OCI-LY7 (cell line): ENCODE data around the gene KIFC1. TPM values are rescaled to one million over a fixed set of nuclear protein-coding genes. Genes with fewer than 3 reads are reported as not detected.

Experiments used
- BruUV-seq: library from RNA; stranded (reverse); fragments of 400-500 nt; replicated peaks from 2 replicates; lab custom pipeline; 2021; lab: Mats Ljungman, UMichigan
- CTCF ChIA-PET: fragments of 300-600 bp; sonication (Branson Sonifier 250); formaldehyde crosslinking; loops from one replicate; lab custom pipeline; 2022; ENCODE audit warnings: antibody characterized with exemption; ENCODE audit not compliant: unreplicated experiment; lab: Charles Lee
- POLR2A ChIA-PET: fragments of 300-600 bp; sonication (Branson Sonifier 250); formaldehyde crosslinking; loops from one replicate; lab custom pipeline; 2022; ENCODE audit warnings: antibody characterized with exemption; lab: Charles Lee
- DNase-seq: peaks from one replicate; pipeline ENCODE4 v3.0.0-alpha.2; 2015; ENCODE audit warnings: low spot score
- H2AFZ ChIP-seq: fragments of 200-600 bp; sonication (generic), shearing (Covaris generic); 2 replicates; pipeline ENCODE4 v1.6.1; 2014; ENCODE audit warnings: mild to moderate bottlenecking, antibody characterized with exemption, low read length, moderate library complexity
- H3K27ac ChIP-seq: fragments of 200-600 bp; sonication (generic); 2 replicates; pipeline ENCODE4 v1.5.1; 2014; ENCODE audit warnings: mixed run types, low read depth, mild to moderate bottlenecking, moderate library complexity, low read length, inconsistent platforms; ENCODE audit not compliant: poor library complexity, severe bottlenecking
- H3K36me3 ChIP-seq: fragments of 200-600 bp; sonication (generic); 2 replicates; pipeline ENCODE4 v1.6.1; 2014; ENCODE audit warnings: mild to moderate bottlenecking, antibody characterized with exemption, low read length, moderate library complexity, mixed read lengths; ENCODE audit not compliant: insufficient read depth
- H3K4me1 ChIP-seq: fragments of 200-600 bp; sonication (generic); 2 replicates; pipeline ENCODE4 v1.5.1; 2014; ENCODE audit warnings: mild to moderate bottlenecking, low read length; ENCODE audit not compliant: insufficient read depth, poor library complexity, severe bottlenecking
- H3K4me2 ChIP-seq: fragments of 200-600 bp; sonication (generic); 2 replicates; pipeline ENCODE4 v1.6.1; 2014; ENCODE audit warnings: mild to moderate bottlenecking, low read length
- H3K4me3 ChIP-seq: fragments of 200-600 bp; sonication (generic); 2 replicates; pipeline ENCODE4 v1.5.1; 2014; ENCODE audit warnings: mild to moderate bottlenecking, low read depth, low read length; ENCODE audit not compliant: poor library complexity, severe bottlenecking
- H3K79me2 ChIP-seq: fragments of 200-600 bp; sonication (generic); 2 replicates; pipeline ENCODE4 v1.6.1; 2016; ENCODE audit warnings: low read depth, mild to moderate bottlenecking, low read length, moderate library complexity, mixed read lengths; ENCODE audit not compliant: insufficient read depth
- H3K9me2 ChIP-seq: fragments of 200-600 bp; sonication (generic); 2 replicates; pipeline ENCODE4 v1.6.1; 2016; ENCODE audit warnings: mild to moderate bottlenecking, low read length, mixed read lengths; ENCODE audit not compliant: insufficient read depth
- H3K9me3 ChIP-seq: fragments of 200-600 bp; sonication (generic); 2 replicates; pipeline ENCODE4 v1.6.1; 2014; ENCODE audit warnings: mild to moderate bottlenecking, mixed run types, low read length, mixed read lengths
- H4K20me1 ChIP-seq: fragments of 200-600 bp; sonication (generic); 2 replicates; pipeline ENCODE4 v1.6.1; 2014; ENCODE audit warnings: mild to moderate bottlenecking, antibody characterized with exemption, low read length, moderate library complexity, mixed read lengths; ENCODE audit not compliant: insufficient read depth
- EZH2phosphoT487 ChIP-seq: fragments of 200-600 bp; sonication (generic); IDR thresholded peaks from 2 replicates; pipeline ENCODE4 v1.6.1; 2018; ENCODE audit warnings: low read depth, borderline replicate concordance, mild to moderate bottlenecking, mixed run types, antibody characterized with exemption, low read length, moderate library complexity, mixed read lengths
- intact Hi-C: fragments of 100-400 bp; cut with micrococcal nuclease; formaldehyde crosslinking; loops from one replicate; pipeline ENCODE4 v1.10.0; 2022; ENCODE audit not compliant: unreplicated experiment
- total RNA-seq, 2 experiments: library from RNA; depleted of rRNA in 1 of 2; stranded (reverse); fragments of >200 nt in 1 of 2; shearing (Covaris generic) in 1 of 2; gene quantifications; 2 replicates each; pipeline ENCODE4 v1.2.3, GENCODE V29; 2014 to 2022
- TF ChIP-seq, protein P1 (sequence below): fragments of 200-600 bp; sonication (generic); conservative IDR thresholded peaks from 2 replicates; pipeline ENCODE4 v1.5.1; 2014; ENCODE audit warnings: mild to moderate bottlenecking, antibody characterized with exemption, low read length, moderate library complexity, mixed read lengths

The KIFC1 gene
- total RNA-seq, 2 experiments from 2014 or later: 138 to 167 TPM

GRCh38 chr6:33405386-33405940 is 13.8 kb downstream of the KIFC1 start:
- DNase-seq: no peak
- POLR2A ChIA-PET: no interaction called here
- H3K4me2 ChIP-seq: no peak overlapping the region
- intact Hi-C loops: no loop called here
- TF ChIP-seq EZH2phosphoT487: no peak
- TF ChIP-seq, protein P1, sequence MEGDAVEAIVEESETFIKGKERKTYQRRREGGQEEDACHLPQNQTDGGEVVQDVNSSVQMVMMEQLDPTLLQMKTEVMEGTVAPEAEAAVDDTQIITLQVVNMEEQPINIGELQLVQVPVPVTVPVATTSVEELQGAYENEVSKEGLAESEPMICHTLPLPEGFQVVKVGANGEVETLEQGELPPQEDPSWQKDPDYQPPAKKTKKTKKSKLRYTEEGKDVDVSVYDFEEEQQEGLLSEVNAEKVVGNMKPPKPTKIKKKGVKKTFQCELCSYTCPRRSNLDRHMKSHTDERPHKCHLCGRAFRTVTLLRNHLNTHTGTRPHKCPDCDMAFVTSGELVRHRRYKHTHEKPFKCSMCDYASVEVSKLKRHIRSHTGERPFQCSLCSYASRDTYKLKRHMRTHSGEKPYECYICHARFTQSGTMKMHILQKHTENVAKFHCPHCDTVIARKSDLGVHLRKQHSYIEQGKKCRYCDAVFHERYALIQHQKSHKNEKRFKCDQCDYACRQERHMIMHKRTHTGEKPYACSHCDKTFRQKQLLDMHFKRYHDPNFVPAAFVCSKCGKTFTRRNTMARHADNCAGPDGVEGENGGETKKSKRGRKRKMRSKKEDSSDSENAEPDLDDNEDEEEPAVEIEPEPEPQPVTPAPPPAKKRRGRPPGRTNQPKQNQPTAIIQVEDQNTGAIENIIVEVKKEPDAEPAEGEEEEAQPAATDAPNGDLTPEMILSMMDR: no peak
- no TSS peak for BruUV-seq
- no peaks in the 10 kb centered on the region for H4K20me1 ChIP-seq
- H3K9me2 ChIP-seq: no peaks in the 10 kb centered on the region
- peaks cover 89% of the 10 kb centered on the region for H3K36me3 ChIP-seq
- no peak overlapping the region for H3K4me3 ChIP-seq
- peaks cover 24% of the 10 kb centered on the region for H3K79me2 ChIP-seq
- H3K27ac ChIP-seq: no peak overlapping the region
- no peak overlapping the region for H2AFZ ChIP-seq
- CTCF ChIA-PET: no interaction called here
- no peaks in the 10 kb centered on the region for H3K9me3 ChIP-seq
- peaks cover 13% of the 10 kb centered on the region for H3K4me1 ChIP-seq

DNA sequence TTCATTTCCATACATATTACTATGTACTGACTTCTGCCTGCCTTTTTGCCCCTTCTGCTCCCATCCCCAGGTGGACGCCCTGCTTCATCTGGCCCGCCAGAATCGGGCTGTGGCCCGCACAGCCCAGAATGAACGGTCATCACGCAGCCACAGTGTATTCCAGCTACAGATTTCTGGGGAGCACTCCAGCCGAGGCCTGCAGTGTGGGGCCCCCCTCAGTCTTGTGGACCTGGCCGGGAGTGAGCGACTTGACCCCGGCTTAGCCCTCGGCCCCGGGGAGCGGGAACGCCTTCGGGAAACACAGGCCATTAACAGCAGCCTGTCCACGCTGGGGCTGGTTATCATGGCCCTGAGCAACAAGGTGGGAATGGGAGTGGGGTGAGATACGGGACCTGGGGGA is 14.5 kb downstream of the KIFC1 start:
- Histone ChIP-seq H3K9me2 (no peaks in the 10 kb centered on the region), H2AFZ (no peak overlapping the region), H4K20me1 (no peaks in the 10 kb centered on the region), H3K4me3 (no peak overlapping the region), H3K36me3 (peaks cover 82% of the 10 kb centered on the region), H3K4me2 (no peak overlapping the region), H3K27ac (no peak overlapping the region), H3K4me1 (peaks cover 13% of the 10 kb centered on the region), H3K79me2 (peaks cover 21% of the 10 kb centered on the region; the same call in 1 of the 2 replicates), H3K9me3 (no peaks in the 10 kb centered on the region)
- TF ChIP-seq, protein P1: no peak
- no peak for TF ChIP-seq EZH2phosphoT487
- BruUV-seq: no TSS peak
- no peak for DNase-seq
- intact Hi-C loops: no loop called here
- CTCF ChIA-PET: no interaction called here
- POLR2A ChIA-PET: no interaction called here

DNA sequence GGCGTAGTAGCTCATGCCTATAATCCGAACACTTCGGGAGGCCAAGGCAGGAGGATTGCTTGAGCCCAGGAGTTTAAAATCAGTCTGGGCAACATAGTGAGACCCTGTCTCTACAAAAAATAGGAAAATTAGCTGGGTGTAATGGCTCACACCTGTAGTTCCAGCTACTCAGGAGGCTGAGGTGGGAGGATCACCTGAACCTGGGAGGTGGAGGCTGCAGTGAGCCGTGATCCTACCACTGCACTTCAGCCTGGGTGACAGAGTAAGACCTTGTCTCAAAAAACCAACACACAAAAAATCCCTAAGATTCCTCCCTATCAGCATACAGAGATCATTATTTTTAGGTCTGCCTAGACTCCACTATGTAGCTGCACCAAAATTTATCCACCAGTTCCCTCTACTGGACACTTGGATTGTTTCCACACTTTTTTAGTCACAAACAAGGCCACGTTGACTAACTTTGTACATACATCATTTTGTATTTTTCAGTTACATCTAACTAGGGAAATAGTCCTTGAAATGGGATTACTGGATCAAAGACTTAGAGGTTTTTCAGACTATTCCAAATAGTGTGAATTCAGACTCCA is 15.6 kb downstream of the KIFC1 start:
- Histone ChIP-seq H3K4me1 (peaks cover 24% of the 10 kb centered on the region), H3K79me2 (peaks cover 15% of the 10 kb centered on the region; the same call in 1 of the 2 replicates), H3K4me2 (no peak overlapping the region), H2AFZ (no peak overlapping the region), H3K4me3 (no peak overlapping the region), H3K27ac (peak overlapping the region; percentile 26), H3K36me3 (peaks cover 74% of the 10 kb centered on the region), H3K9me2 (no peaks in the 10 kb centered on the region), H4K20me1 (no peaks in the 10 kb centered on the region), H3K9me3 (no peaks in the 10 kb centered on the region)
- CTCF ChIA-PET: no interaction called here
- POLR2A ChIA-PET: interaction anchor here (0.6 to 0.7 kb wide), 2 partner anchors 301 to 1008 kb away, joined by 3 read pairs; no protein-coding TSS in a partner anchor
- intact Hi-C loops: no loop called here
- TF ChIP-seq EZH2phosphoT487: no peak
- TF ChIP-seq, protein P1: peak; percentile 60
- TSS peak; percentile 35 for BruUV-seq
- no peak for DNase-seq
